Cardiac muscle cell (in vitro differentiated cells and primary cell): ENCODE data around the gene VSTM2L. TPM values are rescaled to one million over a fixed set of nuclear protein-coding genes. Genes with fewer than 3 reads are reported as not detected.

ENCODE experiments used
- DNase-seq, 2 donors: peaks; one replicate each; pipeline versions ENCODE4 v3.0.0 to v3.0.0-alpha.2; 2010 to 2017; ENCODE audit warnings: low read depth in 1 of 2, low spot score in 1 of 2
- H3K27ac ChIP-seq: fragments of 200-600 bp; sonication (generic); 2 replicates; pipeline ENCODE4 v1.5.1; 2016
- H3K27me3 ChIP-seq: fragments of 200-600 bp; sonication (generic); 2 replicates; pipeline ENCODE4 v1.6.0; 2016; ENCODE audit warnings: control low read depth
- H3K36me3 ChIP-seq: fragments of 200-600 bp; sonication (generic); 2 replicates; pipeline ENCODE4 v1.5.1; 2016; ENCODE audit warnings: control low read depth
- H3K4me1 ChIP-seq: fragments of 200-600 bp; sonication (generic); 2 replicates; pipeline ENCODE4 v1.8.1; 2017; ENCODE audit warnings: low read depth, mild to moderate bottlenecking, mixed run types
- H3K4me3 ChIP-seq: fragments of 200-600 bp; sonication (generic); 2 replicates; pipeline ENCODE4 v1.5.1; 2016; ENCODE audit warnings: mild to moderate bottlenecking
- H3K9me3 ChIP-seq: fragments of 200-600 bp; sonication (generic); 2 replicates; pipeline ENCODE4 v1.5.1; 2017; ENCODE audit warnings: low read depth, mild to moderate bottlenecking, control low read depth
- polyA plus RNA-seq: library from polyadenylated mRNA; unstranded; fragments of >200 nt; fragmentation: Nextera tagmentation; extraction: Ambion mirVana; gene quantifications from 2 replicates; pipeline ENCODE4 v1.2.1, GENCODE V29; 2016
- total RNA-seq: library from RNA; depleted of rRNA; stranded (reverse); fragments of >200 nt; gene quantifications from 2 replicates; pipeline ENCODE4 v1.2.3, GENCODE V29; 2016
- TF ChIP-seq, protein P1 (sequence below): IDR thresholded peaks from 2 replicates; pipeline ENCODE4 v1.5.1; 2012; ENCODE audit warnings: low read depth, mild to moderate bottlenecking, low read length

VSTM2L gene
- total and polyA plus RNA-seq, 2 experiments from 2014 or later: 83.4 to 321 TPM

DNA sequence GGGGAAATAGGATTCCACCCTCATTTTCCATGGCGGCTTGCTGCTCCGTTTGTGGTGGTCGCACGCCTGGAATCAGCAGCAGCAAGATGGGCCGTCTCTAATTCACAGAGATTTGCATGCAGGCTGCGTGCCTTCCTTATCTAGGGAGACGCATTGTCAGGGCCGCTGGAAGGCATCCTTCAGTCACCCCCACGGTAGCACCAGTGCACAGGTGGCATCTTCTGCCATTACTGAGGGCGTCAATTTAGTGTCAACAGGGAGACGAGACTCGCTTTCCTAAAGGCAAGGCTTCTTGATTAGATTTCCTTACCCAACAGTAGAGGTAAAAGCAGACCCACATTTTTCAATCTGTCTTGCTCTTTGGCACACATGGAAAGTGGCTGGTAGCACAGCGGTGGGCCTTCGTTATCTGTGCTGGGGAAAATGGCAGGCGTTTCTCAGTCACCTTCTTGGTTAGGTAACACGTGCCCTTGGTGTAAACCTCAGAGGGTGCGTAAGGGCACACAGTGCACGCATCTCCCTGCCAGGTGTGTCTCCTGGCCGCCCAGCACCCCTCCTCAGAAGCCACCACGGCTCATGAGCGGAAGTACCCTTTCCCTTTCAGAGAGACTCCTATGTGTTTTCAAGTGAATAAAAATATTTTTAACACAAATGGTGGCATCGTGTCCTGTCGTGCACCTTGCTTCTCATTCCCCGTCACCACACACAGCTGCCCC lies 27.3 kb upstream of the VSTM2L start:
- Histone ChIP-seq H3K4me1 (peaks cover 24% of the 10 kb centered on the region), H3K27ac (no peak overlapping the region), H3K36me3 (no peaks in the 10 kb centered on the region), H3K4me3 (no peak overlapping the region), H3K27me3 (no peaks in the 10 kb centered on the region), H3K9me3 (no peaks in the 10 kb centered on the region)
- DNase-seq: no peak
- TF ChIP-seq, protein P1, sequence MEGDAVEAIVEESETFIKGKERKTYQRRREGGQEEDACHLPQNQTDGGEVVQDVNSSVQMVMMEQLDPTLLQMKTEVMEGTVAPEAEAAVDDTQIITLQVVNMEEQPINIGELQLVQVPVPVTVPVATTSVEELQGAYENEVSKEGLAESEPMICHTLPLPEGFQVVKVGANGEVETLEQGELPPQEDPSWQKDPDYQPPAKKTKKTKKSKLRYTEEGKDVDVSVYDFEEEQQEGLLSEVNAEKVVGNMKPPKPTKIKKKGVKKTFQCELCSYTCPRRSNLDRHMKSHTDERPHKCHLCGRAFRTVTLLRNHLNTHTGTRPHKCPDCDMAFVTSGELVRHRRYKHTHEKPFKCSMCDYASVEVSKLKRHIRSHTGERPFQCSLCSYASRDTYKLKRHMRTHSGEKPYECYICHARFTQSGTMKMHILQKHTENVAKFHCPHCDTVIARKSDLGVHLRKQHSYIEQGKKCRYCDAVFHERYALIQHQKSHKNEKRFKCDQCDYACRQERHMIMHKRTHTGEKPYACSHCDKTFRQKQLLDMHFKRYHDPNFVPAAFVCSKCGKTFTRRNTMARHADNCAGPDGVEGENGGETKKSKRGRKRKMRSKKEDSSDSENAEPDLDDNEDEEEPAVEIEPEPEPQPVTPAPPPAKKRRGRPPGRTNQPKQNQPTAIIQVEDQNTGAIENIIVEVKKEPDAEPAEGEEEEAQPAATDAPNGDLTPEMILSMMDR: no peak

DNA sequence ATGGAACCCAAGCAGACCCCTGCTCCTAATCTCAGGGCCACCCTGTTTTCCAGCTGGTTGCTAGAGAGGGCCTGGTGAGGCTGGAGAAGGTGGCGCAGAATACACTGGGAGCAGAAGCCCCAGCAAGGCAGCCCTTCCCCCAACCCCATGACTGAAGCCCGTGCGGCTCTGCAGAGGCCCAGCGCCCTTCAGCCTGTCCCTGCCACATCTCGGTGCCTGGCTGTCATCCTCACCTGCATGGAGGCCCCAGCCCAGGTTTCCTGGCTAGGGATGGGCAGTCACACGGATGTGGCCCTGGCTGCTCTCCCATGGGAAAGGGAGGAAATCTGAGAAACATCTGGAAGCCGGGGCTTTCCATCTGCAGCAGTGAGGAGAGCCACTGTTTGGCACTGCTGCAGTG lies 26.1 kb upstream of the VSTM2L start:
- Histone ChIP-seq H3K36me3 (no peaks in the 10 kb centered on the region), H3K4me1 (peaks cover 32% of the 10 kb centered on the region)
- DNase-seq: no peak

DNA sequence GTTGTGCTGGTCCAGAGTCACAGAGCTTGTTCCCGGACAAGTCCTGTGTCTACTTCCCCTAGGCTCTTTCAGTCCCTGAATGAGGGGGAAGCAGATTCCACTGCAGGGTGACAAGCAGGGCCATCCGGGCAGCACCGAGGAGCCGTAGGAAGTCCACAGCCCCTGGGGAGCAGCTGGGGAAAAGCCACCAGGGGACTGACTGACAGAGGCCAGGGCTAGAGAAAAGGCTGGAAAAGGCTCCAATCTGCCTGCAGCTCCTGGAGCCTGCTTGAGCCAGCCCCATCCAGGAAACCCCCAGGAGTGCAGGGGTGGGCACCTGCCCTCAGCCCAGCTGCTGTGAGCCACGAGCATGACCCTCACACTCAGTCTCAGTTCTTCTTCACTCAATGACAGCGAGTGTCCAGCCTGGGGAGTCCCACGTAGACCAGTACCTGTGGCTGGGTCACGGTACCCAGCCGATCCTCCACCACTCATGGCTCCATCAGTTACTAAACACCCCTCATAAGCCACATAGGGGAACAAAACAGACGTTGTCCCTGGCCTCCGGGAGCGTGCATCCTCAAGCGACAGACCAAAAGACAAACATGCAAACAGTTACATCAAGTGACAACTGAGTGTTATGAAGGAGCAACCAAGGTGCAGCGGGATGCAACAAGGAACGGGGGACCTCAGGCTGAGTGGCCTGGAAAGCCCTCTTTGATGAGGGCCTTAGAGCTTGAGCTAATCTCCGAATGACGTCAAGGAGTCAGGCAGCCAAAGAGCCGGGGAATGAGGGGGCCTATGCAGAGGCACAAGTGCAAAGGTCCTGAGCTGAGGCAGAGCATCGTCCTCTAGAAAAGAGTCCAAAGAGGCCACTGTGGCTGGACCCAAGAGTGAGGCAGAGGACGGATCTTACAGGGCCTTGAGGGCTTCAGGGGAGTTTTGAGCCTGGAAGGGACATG lies 24.8 kb upstream of the VSTM2L start:
- Histone ChIP-seq H3K36me3 (no peaks in the 10 kb centered on the region), H3K27ac (no peak overlapping the region), H3K4me1 (peaks cover 45% of the 10 kb centered on the region), H3K4me3 (no peak overlapping the region), H3K9me3 (no peaks in the 10 kb centered on the region), H3K27me3 (no peaks in the 10 kb centered on the region)
- TF ChIP-seq, protein P1: no peak
- no peak for DNase-seq

More for the DNA sequence above, 26.1 kb upstream of the VSTM2L start:
- Histone ChIP-seq H3K27me3 (no peaks in the 10 kb centered on the region), H3K9me3 (no peaks in the 10 kb centered on the region), H3K27ac (no peak overlapping the region), H3K4me3 (no peak overlapping the region)
- TF ChIP-seq, protein P1: no peak

DNA sequence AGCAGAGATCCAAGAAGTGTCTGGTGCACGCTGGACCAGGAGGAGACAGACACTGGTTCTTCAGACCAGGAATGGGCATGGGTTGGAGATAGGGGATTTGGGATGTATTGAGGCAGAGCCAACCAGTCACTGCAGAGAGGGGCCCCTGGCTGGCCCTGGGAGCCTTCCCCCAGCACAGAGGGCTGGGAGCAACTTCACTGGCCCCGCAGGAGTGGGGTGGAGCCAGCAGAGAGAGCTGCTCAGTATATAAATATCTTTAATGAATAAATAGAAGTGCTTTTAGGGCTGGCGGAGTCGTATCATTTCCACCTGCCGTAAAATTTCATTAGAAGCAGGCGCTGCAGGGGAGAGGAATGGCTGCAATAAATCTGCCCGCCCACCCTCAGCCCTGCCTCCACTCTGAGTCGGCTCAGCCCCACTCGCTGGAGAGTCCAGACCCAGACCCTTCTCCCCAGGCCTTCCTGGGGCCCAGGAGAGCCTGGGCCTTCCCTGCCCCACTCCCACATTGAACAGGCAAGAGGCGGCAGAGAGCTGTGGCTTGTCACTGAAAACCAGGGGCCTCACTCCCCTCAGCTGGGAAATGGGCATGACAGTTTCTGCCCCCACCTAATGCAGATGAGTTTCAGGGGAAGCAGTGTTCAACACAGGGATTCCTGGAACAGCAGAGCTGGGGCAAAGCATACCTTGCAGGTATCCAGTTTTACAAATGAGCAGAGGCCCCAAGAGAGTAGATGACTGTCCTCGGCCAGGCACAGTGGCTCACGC lies 23.9 kb upstream of the VSTM2L start:
- DNase-seq: no peak
- Histone ChIP-seq H3K9me3 (no peaks in the 10 kb centered on the region), H3K27ac (peak overlapping the region; percentile 9), H3K4me3 (no peak overlapping the region), H3K36me3 (no peaks in the 10 kb centered on the region), H3K4me1 (peaks cover 47% of the 10 kb centered on the region), H3K27me3 (no peaks in the 10 kb centered on the region)
- TF ChIP-seq, protein P1: no peak

DNA sequence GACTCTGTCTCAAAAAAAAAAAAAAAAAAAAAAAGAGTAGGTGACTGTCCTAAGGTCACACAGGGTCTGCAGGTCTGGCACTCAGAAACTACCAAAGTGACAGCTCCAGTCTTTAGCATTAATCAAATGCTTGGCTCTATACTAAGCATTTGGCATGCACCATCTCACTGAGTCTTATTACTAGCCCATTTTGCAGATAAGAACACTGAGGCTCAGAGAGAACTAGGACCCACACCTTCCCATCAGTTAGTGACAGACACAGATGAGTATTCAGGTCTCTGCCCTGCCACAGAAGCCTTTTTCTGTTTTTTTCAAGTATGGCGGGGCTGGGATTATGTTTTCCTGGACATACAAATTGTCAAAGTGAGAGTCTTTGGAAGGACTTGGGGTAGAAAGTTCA lies 23.1 kb upstream of the VSTM2L start:
- Histone ChIP-seq H3K4me1 (peaks cover 47% of the 10 kb centered on the region), H3K4me3 (no peak overlapping the region), H3K27ac (no peak overlapping the region), H3K9me3 (no peaks in the 10 kb centered on the region), H3K36me3 (no peaks in the 10 kb centered on the region), H3K27me3 (no peaks in the 10 kb centered on the region)
- DNase-seq: no peak
- TF ChIP-seq, protein P1: no peak
